NCI-H1105 treated with DMSO at 0.1 percent for 48 hours (cell line): ENCODE measurements around the gene DPPA2.
"Not testable (repeated sequence)": the region's sequence is repeated elsewhere in the genome, so short reads cannot be mapped to it uniquely, and the experiment has no call there.

Experiments
- DNase-seq: peaks from one replicate; lab custom pipeline; 2025; lab: John Stamatoyannopoulos, UW

DPPA2 gene

GRCh38 chr3:109316162-109316730, at the start of gene DPPA2:
TSS of gene DPPA2 (minus strand) at chr3:109316517. CDS start at chr3:109314542, 1,975 bp downstream.
- DNase-seq: no peak

- no peak for DNase-seq
These were observed 47.8 kb upstream of the DPPA2 start for GRCh38 chr3:109364088-109364487.

GRCh38 chr3:109363634-109364033, 47.3 kb upstream of the DPPA2 start:
- DNase-seq: no peak

GRCh38 chr3:109362823-109363222, 46.5 kb upstream of the DPPA2 start:
- no peak for DNase-seq

GRCh38 chr3:109358809-109359208, 42.5 kb upstream of the DPPA2 start:
- not testable (repeated sequence) for DNase-seq

- DNase-seq: no peak
These were observed 40.3 kb upstream of the DPPA2 start for GRCh38 chr3:109356442-109357155.

GRCh38 chr3:109355625-109356441, 39.5 kb upstream of the DPPA2 start:
- no peak for DNase-seq

GRCh38 chr3:109353057-109353456, 36.7 kb upstream of the DPPA2 start:
- DNase-seq: no peak

- no peak for DNase-seq
These were observed 34.9 kb upstream of the DPPA2 start for GRCh38 chr3:109351231-109351630.

GRCh38 chr3:109346770-109347295, 30.5 kb upstream of the DPPA2 start:
- DNase-seq: no peak

- DNase-seq: no peak
These were observed 29.8 kb upstream of the DPPA2 start for GRCh38 chr3:109346099-109346498.

- no peak for DNase-seq
These were observed 23.7 kb upstream of the DPPA2 start for GRCh38 chr3:109339714-109340648.

- no peak for DNase-seq
These were observed 22.9 kb upstream of the DPPA2 start for GRCh38 chr3:109339197-109339596.

GRCh38 chr3:109338322-109338721, 22.0 kb upstream of the DPPA2 start:
- no peak for DNase-seq

- no peak for DNase-seq
These were observed 21.1 kb upstream of the DPPA2 start, which contains the start of gene DPPA4 for GRCh38 chr3:109337393-109337792. TSS of gene DPPA4 (minus strand) at chr3:109337546. CDS start at chr3:109337517, 29 bp downstream.

GRCh38 chr3:109336291-109336861, 20.1 kb upstream of the DPPA2 start:
- DNase-seq: no peak

GRCh38 chr3:109334572-109334971, 18.3 kb upstream of the DPPA2 start:
- no peak for DNase-seq

- DNase-seq: no peak
These were observed 15.4 kb upstream of the DPPA2 start for GRCh38 chr3:109331692-109332091.

- DNase-seq: no peak
These were observed 14.1 kb upstream of the DPPA2 start for GRCh38 chr3:109330405-109330804.

GRCh38 chr3:109328202-109328601, 11.9 kb upstream of the DPPA2 start:
- DNase-seq: no peak

GRCh38 chr3:109325657-109326056, 9.3 kb upstream of the DPPA2 start:
- DNase-seq: no peak
